Measurements from ENCODE around the gene SLC30A9.

SLC30A9 gene

GRCh38 chr4:41990365-41991111 is at the start of gene SLC30A9:
TSS of gene SLC30A9 (plus strand) at chr4:41990530. CDS start at chr4:41990652, 122 bp downstream.
- Histone ChIP-seq H3K36me3 (ENCODE audit: insufficient read depth, low read length) (no peaks in the 10 kb centered on the region; the same call in 1 of the 2 replicates), H3K79me2 (ENCODE audit: control insufficient read depth, insufficient read depth, low read length, unreplicated experiment) (peaks cover 42% of the 10 kb centered on the region), H3K27me3 (ENCODE audit: insufficient read depth, low read length) (no peaks in the 10 kb centered on the region), H2AFZ (ENCODE audit: low read length, unreplicated experiment) (peak within 1 kb of the TSS; percentile 99), H3K27ac (ENCODE audit: low read depth, low read length) (peak within 1 kb of the TSS; percentile 47; the same call in 1 of the 2 replicates), H3K4me3 (ENCODE audit: low read depth, low read length) (peak within 1 kb of the TSS; percentile 95), H3K4me1 (ENCODE audit: control insufficient read depth, insufficient read depth, low read length, unreplicated experiment) (peaks cover 26% of the 10 kb centered on the region)

DNA sequence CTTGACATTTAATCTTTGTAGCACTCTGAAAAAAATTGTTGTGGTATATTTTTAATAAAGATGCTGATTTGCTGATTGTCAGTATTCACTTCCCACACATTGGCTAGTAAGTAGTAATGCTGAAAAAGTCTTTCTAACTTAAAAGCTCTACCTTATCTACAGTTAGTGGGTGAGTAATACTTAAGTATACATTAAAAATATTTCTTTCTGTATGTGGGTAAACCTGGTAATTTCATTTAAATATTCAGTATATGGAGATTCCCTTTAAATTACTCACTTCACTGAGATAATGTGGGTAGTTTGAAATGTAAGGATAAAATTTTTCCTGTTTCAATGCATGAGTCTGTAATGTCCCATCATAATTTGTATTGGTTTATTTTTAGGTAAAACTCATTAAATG is 49.5 kb upstream of the SLC30A9 start:
- H3K4me1 ChIP-seq (ENCODE audit: control insufficient read depth, insufficient read depth, low read length, unreplicated experiment) = peaks cover 33% of the 10 kb centered on the region
- H3K4me3 ChIP-seq (ENCODE audit: low read depth, low read length) = no peak overlapping the region
- H3K36me3 ChIP-seq (ENCODE audit: insufficient read depth, low read length) = peaks cover 24% of the 10 kb centered on the region
- no peak overlapping the region for H2AFZ ChIP-seq (ENCODE audit: low read length, unreplicated experiment)
- H3K27me3 ChIP-seq (ENCODE audit: insufficient read depth, low read length) = no peaks in the 10 kb centered on the region
- H3K79me2 ChIP-seq (ENCODE audit: control insufficient read depth, insufficient read depth, low read length, unreplicated experiment) = peaks cover 60% of the 10 kb centered on the region
- H3K27ac ChIP-seq (ENCODE audit: low read depth, low read length) = no peak overlapping the region

DNA sequence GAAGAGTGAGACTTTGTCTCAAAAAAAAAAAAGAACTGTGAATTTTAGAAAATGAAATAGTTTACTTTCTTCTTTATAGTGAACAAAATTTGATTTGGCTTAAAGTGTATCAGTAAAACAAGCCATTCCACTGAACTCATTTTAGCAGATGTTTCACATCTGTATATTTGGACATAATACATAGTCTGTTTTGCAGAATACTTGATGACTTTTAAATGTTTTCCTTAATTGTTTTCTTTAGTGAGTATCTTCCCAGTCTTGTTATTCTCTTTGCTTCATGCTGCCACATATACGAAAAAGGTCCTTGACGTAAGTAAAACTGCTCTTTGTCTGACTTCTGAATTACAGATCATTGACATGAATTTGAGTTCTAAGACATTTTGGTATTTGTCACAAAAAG is 46.8 kb upstream of the SLC30A9 start:
- no peaks in the 10 kb centered on the region for H3K27me3 ChIP-seq (ENCODE audit: insufficient read depth, low read length)
- H3K4me1 ChIP-seq (ENCODE audit: control insufficient read depth, insufficient read depth, low read length, unreplicated experiment) = peaks cover 9% of the 10 kb centered on the region
- H3K79me2 ChIP-seq (ENCODE audit: control insufficient read depth, insufficient read depth, low read length, unreplicated experiment) = peaks cover 33% of the 10 kb centered on the region
- no peak overlapping the region for H2AFZ ChIP-seq (ENCODE audit: low read length, unreplicated experiment)
- peaks cover 31% of the 10 kb centered on the region for H3K36me3 ChIP-seq (ENCODE audit: insufficient read depth, low read length)
- no peak overlapping the region for H3K4me3 ChIP-seq (ENCODE audit: low read depth, low read length)
- H3K27ac ChIP-seq (ENCODE audit: low read depth, low read length) = no peak overlapping the region

DNA sequence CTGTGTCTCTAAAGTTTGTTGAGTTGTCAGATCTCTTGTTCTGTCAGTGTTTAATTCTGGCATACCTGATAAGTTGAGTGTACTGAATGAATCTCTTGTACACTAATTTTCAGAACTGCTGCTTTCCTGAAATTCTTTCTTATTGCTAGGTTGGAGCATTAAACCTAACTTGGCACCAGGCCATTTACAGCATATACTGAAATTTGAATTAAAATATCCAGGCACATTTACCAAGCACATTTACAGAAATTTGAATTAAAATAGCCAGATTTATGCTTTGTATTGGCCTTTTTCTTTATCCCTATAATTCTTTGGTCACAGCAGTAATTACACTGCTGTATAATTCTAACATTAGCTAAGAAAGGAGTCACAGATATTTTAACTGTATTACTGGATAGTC is 46.2 kb upstream of the SLC30A9 start:
- Histone ChIP-seq H3K4me3 (ENCODE audit: low read depth, low read length) (no peak overlapping the region), H3K79me2 (ENCODE audit: control insufficient read depth, insufficient read depth, low read length, unreplicated experiment) (peaks cover 29% of the 10 kb centered on the region), H3K27ac (ENCODE audit: low read depth, low read length) (no peak overlapping the region), H3K4me1 (ENCODE audit: control insufficient read depth, insufficient read depth, low read length, unreplicated experiment) (peaks cover 4% of the 10 kb centered on the region), H3K27me3 (ENCODE audit: insufficient read depth, low read length) (no peaks in the 10 kb centered on the region), H3K36me3 (ENCODE audit: insufficient read depth, low read length) (peaks cover 30% of the 10 kb centered on the region), H2AFZ (ENCODE audit: low read length, unreplicated experiment) (no peak overlapping the region)

GRCh38 chr4:41949531-41949930 is 40.8 kb upstream of the SLC30A9 start:
- no peaks in the 10 kb centered on the region for H3K4me1 ChIP-seq (ENCODE audit: control insufficient read depth, insufficient read depth, low read length, unreplicated experiment)
- no peak overlapping the region for H3K4me3 ChIP-seq (ENCODE audit: low read depth, low read length)
- H3K36me3 ChIP-seq (ENCODE audit: insufficient read depth, low read length) = peaks cover 40% of the 10 kb centered on the region
- no peak overlapping the region for H2AFZ ChIP-seq (ENCODE audit: low read length, unreplicated experiment)
- H3K27ac ChIP-seq (ENCODE audit: low read depth, low read length) = no peak overlapping the region
- H3K27me3 ChIP-seq (ENCODE audit: insufficient read depth, low read length) = no peaks in the 10 kb centered on the region
- H3K79me2 ChIP-seq (ENCODE audit: control insufficient read depth, insufficient read depth, low read length, unreplicated experiment) = no peaks in the 10 kb centered on the region

DNA sequence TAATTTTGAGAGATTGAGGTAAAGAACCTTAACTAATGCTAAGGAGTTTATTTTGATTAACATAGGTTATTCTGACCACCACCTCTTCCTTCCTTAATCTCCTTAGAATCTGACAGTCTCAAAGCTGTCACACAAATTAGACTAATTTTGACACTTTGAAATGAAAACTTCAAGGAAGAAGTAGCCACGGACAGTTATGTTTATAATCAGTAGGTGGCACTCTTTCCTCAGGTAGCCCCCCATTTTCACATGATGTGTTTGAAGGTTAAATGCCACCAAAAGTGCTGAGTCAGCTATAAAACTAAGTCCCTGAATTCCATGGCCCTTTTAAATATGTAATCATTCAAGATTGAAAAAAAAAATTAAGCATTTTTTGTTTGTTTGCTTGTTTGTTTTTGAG is 32.7 kb upstream of the SLC30A9 start:
- Histone ChIP-seq H3K79me2 (ENCODE audit: control insufficient read depth, insufficient read depth, low read length, unreplicated experiment) (no peaks in the 10 kb centered on the region), H3K36me3 (ENCODE audit: insufficient read depth, low read length) (peaks cover 5% of the 10 kb centered on the region; the same call in 1 of the 2 replicates), H3K4me1 (ENCODE audit: control insufficient read depth, insufficient read depth, low read length, unreplicated experiment) (no peaks in the 10 kb centered on the region), H3K27ac (ENCODE audit: low read depth, low read length) (no peak overlapping the region), H2AFZ (ENCODE audit: low read length, unreplicated experiment) (no peak overlapping the region), H3K4me3 (ENCODE audit: low read depth, low read length) (no peak overlapping the region), H3K27me3 (ENCODE audit: insufficient read depth, low read length) (no peaks in the 10 kb centered on the region)

DNA sequence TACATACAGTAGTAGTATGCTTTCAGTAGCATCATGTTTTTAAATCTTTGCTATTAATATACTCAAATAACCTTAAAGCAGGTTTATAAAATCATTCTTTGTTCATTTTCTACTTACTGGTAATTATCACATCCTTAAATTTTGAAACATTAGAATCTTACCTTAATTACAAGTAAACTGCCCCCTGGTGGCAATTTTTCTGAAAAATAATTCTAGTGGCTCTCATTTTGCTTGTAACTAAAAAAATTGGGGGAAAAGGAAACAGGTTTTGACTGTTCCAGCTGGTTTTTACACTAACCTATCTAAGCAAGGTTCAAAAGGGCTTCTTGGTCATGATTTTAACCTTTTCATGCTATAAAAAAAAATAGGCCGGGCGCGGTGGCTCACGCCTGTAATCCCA is 27.2 kb upstream of the SLC30A9 start:
- Histone ChIP-seq H3K27me3 (ENCODE audit: insufficient read depth, low read length) (no peaks in the 10 kb centered on the region), H3K36me3 (ENCODE audit: insufficient read depth, low read length) (no peaks in the 10 kb centered on the region), H3K27ac (ENCODE audit: low read depth, low read length) (no peak overlapping the region), H3K4me3 (ENCODE audit: low read depth, low read length) (no peak overlapping the region), H3K4me1 (ENCODE audit: control insufficient read depth, insufficient read depth, low read length, unreplicated experiment) (no peaks in the 10 kb centered on the region), H2AFZ (ENCODE audit: low read length, unreplicated experiment) (no peak overlapping the region), H3K79me2 (ENCODE audit: control insufficient read depth, insufficient read depth, low read length, unreplicated experiment) (no peaks in the 10 kb centered on the region)

- no peaks in the 10 kb centered on the region for H3K36me3 ChIP-seq (ENCODE audit: insufficient read depth, low read length)
- no peaks in the 10 kb centered on the region for H3K27me3 ChIP-seq (ENCODE audit: insufficient read depth, low read length)
- H3K27ac ChIP-seq (ENCODE audit: low read depth, low read length) = no peak overlapping the region
- H3K4me3 ChIP-seq (ENCODE audit: low read depth, low read length) = no peak overlapping the region
- H2AFZ ChIP-seq (ENCODE audit: low read length, unreplicated experiment) = no peak overlapping the region
- no peaks in the 10 kb centered on the region for H3K4me1 ChIP-seq (ENCODE audit: control insufficient read depth, insufficient read depth, low read length, unreplicated experiment)
- no peaks in the 10 kb centered on the region for H3K79me2 ChIP-seq (ENCODE audit: control insufficient read depth, insufficient read depth, low read length, unreplicated experiment)
Observed at GRCh38 chr4:41964401-41964800, 25.9 kb upstream of the SLC30A9 start.

DNA sequence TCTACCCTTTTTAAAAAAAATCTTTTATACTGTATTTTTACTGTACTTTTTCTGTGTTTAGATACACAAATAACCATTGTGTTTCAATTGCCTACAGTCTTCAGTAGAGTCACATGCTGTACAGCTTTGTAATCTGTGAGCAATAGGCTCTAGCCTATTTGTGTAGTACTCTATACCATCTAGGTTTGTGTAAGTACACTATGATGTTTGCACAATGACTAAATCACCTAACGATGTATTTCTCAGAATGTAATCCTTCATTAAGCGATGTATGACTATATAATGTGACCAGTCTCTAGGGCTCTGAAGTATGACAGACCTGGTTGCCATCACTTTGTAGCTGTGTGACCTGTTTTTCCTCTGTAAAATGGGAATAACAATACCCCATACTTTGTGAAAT is 22.9 kb upstream of the SLC30A9 start:
- Histone ChIP-seq H3K4me1 (ENCODE audit: control insufficient read depth, insufficient read depth, low read length, unreplicated experiment) (no peaks in the 10 kb centered on the region), H3K27me3 (ENCODE audit: insufficient read depth, low read length) (no peaks in the 10 kb centered on the region), H3K79me2 (ENCODE audit: control insufficient read depth, insufficient read depth, low read length, unreplicated experiment) (no peaks in the 10 kb centered on the region), H2AFZ (ENCODE audit: low read length, unreplicated experiment) (no peak overlapping the region), H3K36me3 (ENCODE audit: insufficient read depth, low read length) (no peaks in the 10 kb centered on the region), H3K27ac (ENCODE audit: low read depth, low read length) (no peak overlapping the region), H3K4me3 (ENCODE audit: low read depth, low read length) (no peak overlapping the region)

DNA sequence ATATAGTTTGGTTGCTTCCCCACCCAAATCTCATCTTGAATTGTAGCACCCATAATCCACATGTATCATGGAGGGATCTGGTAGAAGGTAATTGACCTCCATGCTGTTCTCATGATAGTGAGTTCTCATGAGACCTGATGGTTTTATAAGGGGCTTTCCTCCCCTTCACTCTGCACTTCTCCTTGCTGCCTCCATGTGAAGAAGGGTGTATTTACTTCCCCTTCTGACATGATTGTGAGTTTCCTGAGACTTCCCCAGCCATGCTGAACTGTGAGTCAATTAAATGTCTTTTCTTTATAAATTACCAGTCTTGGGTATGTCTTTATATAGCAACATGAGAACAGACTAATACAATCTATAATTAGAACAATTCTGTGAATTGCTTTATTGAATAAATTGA is 20.7 kb upstream of the SLC30A9 start:
- H3K4me3 ChIP-seq (ENCODE audit: low read depth, low read length) = no peak overlapping the region
- no peak overlapping the region for H3K27ac ChIP-seq (ENCODE audit: low read depth, low read length)
- H3K36me3 ChIP-seq (ENCODE audit: insufficient read depth, low read length) = no peaks in the 10 kb centered on the region
- H2AFZ ChIP-seq (ENCODE audit: low read length, unreplicated experiment) = no peak overlapping the region
- H3K79me2 ChIP-seq (ENCODE audit: control insufficient read depth, insufficient read depth, low read length, unreplicated experiment) = no peaks in the 10 kb centered on the region
- no peaks in the 10 kb centered on the region for H3K27me3 ChIP-seq (ENCODE audit: insufficient read depth, low read length)
- no peaks in the 10 kb centered on the region for H3K4me1 ChIP-seq (ENCODE audit: control insufficient read depth, insufficient read depth, low read length, unreplicated experiment)

DNA sequence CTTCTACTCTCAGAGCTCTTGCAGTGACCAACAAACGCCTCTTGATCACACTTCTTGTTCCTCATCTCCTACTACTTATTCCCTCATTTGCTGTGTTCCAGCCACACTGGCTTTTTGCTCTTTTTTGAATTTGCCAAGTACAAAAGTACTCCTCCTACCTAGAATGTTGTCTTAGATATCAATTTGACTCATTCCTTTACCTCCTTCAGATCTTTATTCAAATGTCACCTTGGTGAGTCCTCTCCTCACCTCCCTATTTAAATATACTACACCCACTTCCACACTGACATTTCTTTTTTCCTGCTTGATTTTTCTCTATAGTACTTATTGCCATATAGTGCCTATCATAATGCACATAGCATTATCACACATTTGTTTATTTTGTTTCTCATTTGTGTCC is 15.0 kb upstream of the SLC30A9 start:
- Histone ChIP-seq H3K4me3 (ENCODE audit: low read depth, low read length) (no peak overlapping the region), H2AFZ (ENCODE audit: low read length, unreplicated experiment) (no peak overlapping the region), H3K79me2 (ENCODE audit: control insufficient read depth, insufficient read depth, low read length, unreplicated experiment) (no peaks in the 10 kb centered on the region), H3K36me3 (ENCODE audit: insufficient read depth, low read length) (no peaks in the 10 kb centered on the region), H3K27me3 (ENCODE audit: insufficient read depth, low read length) (no peaks in the 10 kb centered on the region), H3K4me1 (ENCODE audit: control insufficient read depth, insufficient read depth, low read length, unreplicated experiment) (peaks cover 10% of the 10 kb centered on the region), H3K27ac (ENCODE audit: low read depth, low read length) (no peak overlapping the region)

All from ACC112 (cell line).